Astrocyte (in vitro differentiated cells and primary cell): ENCODE measurements around the gene ZSWIM8. TPM values are rescaled to one million over a fixed set of nuclear protein-coding genes. Genes with fewer than 3 reads are reported as not detected.
A peak's percentile ranks its signal among the peaks of the same experiment; 100 is the strongest.

Source experiments
- DNase-seq: peaks from one replicate; pipeline ENCODE4 v3.0.0-alpha.2; 2010; ENCODE audit warnings: low read depth
- FAIRE-seq: peaks from 2 replicates; lab custom pipeline; 2011; peaks lifted over from hg19 to GRCh38; lab: Jason Lieb, UNC
- H2AFZ ChIP-seq: 2 replicates; pipeline ENCODE4 v1.6.0; 2012; ENCODE audit warnings: low read depth, low read length, inconsistent platforms
- H3K27ac ChIP-seq: 2 replicates; pipeline ENCODE4 v1.5.1; 2011; ENCODE audit warnings: low read depth, low read length, inconsistent platforms
- H3K27me3 ChIP-seq: 2 replicates; pipeline ENCODE4 v1.6.0; 2011; ENCODE audit warnings: low read length, inconsistent platforms; ENCODE audit not compliant: insufficient read depth
- H3K36me3 ChIP-seq: 2 replicates; pipeline ENCODE4 v1.5.1; 2011; ENCODE audit warnings: low read length, inconsistent platforms; ENCODE audit not compliant: insufficient read depth
- H3K4me1 ChIP-seq: 2 replicates; pipeline ENCODE4 v1.5.1; 2011; ENCODE audit warnings: low read length, inconsistent platforms; ENCODE audit not compliant: insufficient read depth
- H3K4me2 ChIP-seq: 2 replicates; pipeline ENCODE4 v1.6.0; 2012; ENCODE audit warnings: low read length, inconsistent platforms
- H3K4me3 ChIP-seq: 2 replicates; pipeline ENCODE4 v1.5.1; 2011; ENCODE audit warnings: low read depth, mild to moderate bottlenecking, low read length, inconsistent platforms; ENCODE audit not compliant: insufficient read depth
- H3K79me2 ChIP-seq: 2 replicates; pipeline ENCODE4 v1.6.0; 2012; ENCODE audit warnings: mild to moderate bottlenecking, low read length, inconsistent platforms; ENCODE audit not compliant: insufficient read depth
- H3K9ac ChIP-seq: 2 replicates; pipeline ENCODE4 v1.6.0; 2012; ENCODE audit warnings: mild to moderate bottlenecking, low read length, inconsistent platforms
- H3K9me3 ChIP-seq: 2 replicates; pipeline ENCODE4 v1.5.1; 2012; ENCODE audit warnings: low read depth, mild to moderate bottlenecking, low read length, inconsistent platforms; ENCODE audit not compliant: insufficient read depth
- H4K20me1 ChIP-seq: 2 replicates; pipeline ENCODE4 v1.6.0; 2012; ENCODE audit warnings: low read length, inconsistent platforms; ENCODE audit not compliant: insufficient read depth
- H3K27ac Mint-ChIP-seq: one replicate; pipeline ENCODE4 v1.8.0; 2021; ENCODE audit warnings: mild to moderate bottlenecking, mixed read lengths; ENCODE audit not compliant: unreplicated experiment
- H3K27me3 Mint-ChIP-seq: one replicate; pipeline ENCODE4 v1.8.0; 2021; ENCODE audit warnings: low read depth, mixed read lengths; ENCODE audit not compliant: unreplicated experiment
- H3K36me3 Mint-ChIP-seq: one replicate; pipeline ENCODE4 v1.8.0; 2021; ENCODE audit warnings: low read depth, mixed read lengths; ENCODE audit not compliant: unreplicated experiment
- H3K4me1 Mint-ChIP-seq: one replicate; pipeline ENCODE4 v1.8.0; 2021; ENCODE audit warnings: low read depth, mixed read lengths; ENCODE audit not compliant: unreplicated experiment
- H3K4me3 Mint-ChIP-seq: one replicate; pipeline ENCODE4 v1.8.0; 2021; ENCODE audit warnings: mild to moderate bottlenecking, moderate library complexity, mixed read lengths; ENCODE audit not compliant: unreplicated experiment
- H3K9me3 Mint-ChIP-seq: one replicate; pipeline ENCODE4 v1.8.0; 2021; ENCODE audit warnings: mild to moderate bottlenecking, mixed read lengths; ENCODE audit not compliant: unreplicated experiment
- EZH2 ChIP-seq: IDR thresholded peaks from 2 replicates; pipeline ENCODE4 v1.6.1; 2012; ENCODE audit warnings: mild to moderate bottlenecking, low read length, inconsistent platforms; ENCODE audit not compliant: insufficient read depth
- total RNA-seq: library from RNA; stranded (reverse); gene quantifications from 2 replicates; pipeline ENCODE4 v1.2.1, GENCODE V29; 2021
- TF ChIP-seq, protein P1 (sequence below): IDR thresholded peaks from 2 replicates; pipeline ENCODE4 v1.5.1; 2011; ENCODE audit warnings: low read depth, mild to moderate bottlenecking, inconsistent platforms, low read length, moderate library complexity; ENCODE audit not compliant: insufficient read depth

The ZSWIM8 gene
- total RNA-seq, 1 donor from 2014 or later, result 70.2 TPM

DNA sequence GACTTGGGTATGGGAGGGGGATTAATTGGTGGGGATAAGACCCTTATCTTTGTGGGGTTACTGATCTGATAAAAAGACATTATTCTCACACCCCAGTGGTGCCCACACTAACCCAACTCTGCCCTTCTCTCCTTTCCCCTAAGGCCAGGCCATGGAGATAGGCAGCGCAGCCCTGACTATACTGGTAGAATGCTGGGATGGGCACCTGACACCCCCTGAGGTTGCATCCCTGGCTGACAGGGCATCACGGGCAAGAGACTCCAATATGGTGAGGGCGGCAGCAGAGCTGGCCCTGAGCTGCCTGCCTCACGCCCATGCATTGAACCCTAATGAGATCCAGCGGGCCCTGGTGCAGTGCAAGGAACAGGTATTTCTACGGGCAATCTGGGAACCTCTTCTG is 12.7 kb downstream of the ZSWIM8 start:
- TF ChIP-seq, protein P1, sequence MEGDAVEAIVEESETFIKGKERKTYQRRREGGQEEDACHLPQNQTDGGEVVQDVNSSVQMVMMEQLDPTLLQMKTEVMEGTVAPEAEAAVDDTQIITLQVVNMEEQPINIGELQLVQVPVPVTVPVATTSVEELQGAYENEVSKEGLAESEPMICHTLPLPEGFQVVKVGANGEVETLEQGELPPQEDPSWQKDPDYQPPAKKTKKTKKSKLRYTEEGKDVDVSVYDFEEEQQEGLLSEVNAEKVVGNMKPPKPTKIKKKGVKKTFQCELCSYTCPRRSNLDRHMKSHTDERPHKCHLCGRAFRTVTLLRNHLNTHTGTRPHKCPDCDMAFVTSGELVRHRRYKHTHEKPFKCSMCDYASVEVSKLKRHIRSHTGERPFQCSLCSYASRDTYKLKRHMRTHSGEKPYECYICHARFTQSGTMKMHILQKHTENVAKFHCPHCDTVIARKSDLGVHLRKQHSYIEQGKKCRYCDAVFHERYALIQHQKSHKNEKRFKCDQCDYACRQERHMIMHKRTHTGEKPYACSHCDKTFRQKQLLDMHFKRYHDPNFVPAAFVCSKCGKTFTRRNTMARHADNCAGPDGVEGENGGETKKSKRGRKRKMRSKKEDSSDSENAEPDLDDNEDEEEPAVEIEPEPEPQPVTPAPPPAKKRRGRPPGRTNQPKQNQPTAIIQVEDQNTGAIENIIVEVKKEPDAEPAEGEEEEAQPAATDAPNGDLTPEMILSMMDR, result no peak
- TF ChIP-seq EZH2, result no peak
- no peak for DNase-seq
- Mint-ChIP-seq H3K4me3 (no peak overlapping the region), H3K27ac (no peak overlapping the region), H3K27me3 (no peaks in the 10 kb centered on the region), H3K4me1 (no peaks in the 10 kb centered on the region), H3K9me3 (no peaks in the 10 kb centered on the region), H3K36me3 (peaks cover 35% of the 10 kb centered on the region)
- H3K9ac ChIP-seq, result no peak overlapping the region
- H3K4me2 ChIP-seq, result no peak overlapping the region
- no peak overlapping the region for H3K27ac ChIP-seq
- H3K9me3 ChIP-seq, result no peaks in the 10 kb centered on the region
- H2AFZ ChIP-seq, result no peak overlapping the region
- no peaks in the 10 kb centered on the region for H3K79me2 ChIP-seq
- H3K36me3 ChIP-seq, result peaks cover 46% of the 10 kb centered on the region
- no peak for FAIRE-seq
- peaks cover 28% of the 10 kb centered on the region for H4K20me1 ChIP-seq
- H3K27me3 ChIP-seq, result no peaks in the 10 kb centered on the region
- no peaks in the 10 kb centered on the region for H3K4me1 ChIP-seq
- H3K4me3 ChIP-seq, result no peak overlapping the region

DNA sequence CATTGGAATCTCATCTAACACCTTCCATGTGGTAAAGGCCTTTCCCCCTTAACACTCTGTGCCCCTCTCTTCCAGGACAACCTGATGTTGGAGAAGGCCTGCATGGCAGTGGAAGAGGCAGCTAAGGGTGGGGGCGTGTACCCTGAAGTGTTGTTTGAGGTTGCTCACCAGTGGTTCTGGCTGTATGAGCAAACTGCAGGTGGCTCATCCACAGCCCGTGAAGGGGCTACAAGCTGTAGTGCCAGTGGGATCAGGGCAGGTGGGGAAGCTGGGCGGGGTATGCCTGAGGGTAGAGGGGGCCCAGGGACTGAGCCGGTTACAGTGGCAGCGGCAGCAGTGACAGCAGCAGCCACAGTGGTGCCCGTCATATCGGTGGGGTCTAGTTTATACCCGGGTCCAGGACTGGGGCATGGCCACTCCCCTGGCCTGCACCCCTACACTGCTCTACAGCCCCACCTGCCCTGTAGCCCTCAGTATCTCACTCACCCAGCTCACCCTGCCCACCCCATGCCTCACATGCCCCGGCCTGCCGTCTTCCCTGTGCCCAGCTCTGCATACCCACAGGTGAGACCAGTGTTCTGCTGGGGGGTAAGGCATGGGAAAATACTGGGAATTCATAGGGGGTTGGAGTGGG is 13.6 kb downstream of the ZSWIM8 start:
- H3K27me3 ChIP-seq, result no peaks in the 10 kb centered on the region
- no peak overlapping the region for H3K9ac ChIP-seq
- Mint-ChIP-seq H3K27me3 (no peaks in the 10 kb centered on the region), H3K4me3 (no peak overlapping the region), H3K4me1 (peaks cover 5% of the 10 kb centered on the region), H3K27ac (no peak overlapping the region), H3K36me3 (peaks cover 36% of the 10 kb centered on the region), H3K9me3 (no peaks in the 10 kb centered on the region)
- no peak overlapping the region for H3K4me2 ChIP-seq
- peaks cover 42% of the 10 kb centered on the region for H3K36me3 ChIP-seq
- FAIRE-seq (no peak), DNase-seq (no peak)
- no peak for TF ChIP-seq EZH2
- TF ChIP-seq, protein P1, result no peak
- H3K4me3 ChIP-seq, result no peak overlapping the region
- no peak overlapping the region for H2AFZ ChIP-seq
- H3K27ac ChIP-seq, result no peak overlapping the region
- no peaks in the 10 kb centered on the region for H3K79me2 ChIP-seq
- peaks cover 34% of the 10 kb centered on the region for H4K20me1 ChIP-seq
- H3K9me3 ChIP-seq, result no peaks in the 10 kb centered on the region
- no peaks in the 10 kb centered on the region for H3K4me1 ChIP-seq

DNA sequence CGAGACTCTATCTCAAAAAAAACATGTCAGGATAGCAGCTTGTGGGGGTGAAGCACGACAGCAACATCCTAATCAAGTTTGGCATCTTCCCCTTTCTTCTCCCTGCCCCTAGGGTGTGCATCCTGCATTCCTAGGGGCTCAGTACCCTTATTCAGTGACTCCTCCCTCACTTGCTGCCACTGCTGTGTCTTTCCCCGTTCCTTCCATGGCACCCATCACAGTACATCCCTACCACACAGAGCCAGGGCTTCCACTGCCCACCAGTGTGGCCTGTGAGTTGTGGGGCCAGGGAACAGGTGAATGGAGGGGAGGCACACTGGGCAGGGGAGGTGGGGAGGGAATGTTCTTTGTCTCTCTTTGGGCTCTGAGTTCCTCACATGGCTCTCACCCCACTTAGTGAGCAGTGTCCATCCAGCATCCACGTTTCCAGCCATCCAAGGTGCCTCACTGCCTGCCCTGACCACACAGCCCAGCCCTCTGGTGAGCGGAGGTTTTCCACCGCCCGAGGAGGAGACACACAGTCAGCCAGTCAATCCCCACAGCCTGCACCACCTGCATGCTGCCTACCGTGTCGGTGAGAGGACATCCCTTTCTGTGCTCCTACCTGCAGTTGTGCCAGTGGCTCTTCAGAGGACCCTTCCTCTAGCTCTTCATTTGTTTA is 14.6 kb downstream of the ZSWIM8 start:
- H3K9me3 ChIP-seq, result no peaks in the 10 kb centered on the region
- no peak overlapping the region for H3K4me2 ChIP-seq
- DNase-seq (no peak), FAIRE-seq (no peak)
- peaks cover 34% of the 10 kb centered on the region for H4K20me1 ChIP-seq
- no peak overlapping the region for H3K27ac ChIP-seq
- H3K27me3 Mint-ChIP-seq, result no peaks in the 10 kb centered on the region
- H2AFZ ChIP-seq, result no peak overlapping the region
- no peak overlapping the region for H3K4me3 Mint-ChIP-seq
- peak overlapping the region; percentile 58 for H3K27ac Mint-ChIP-seq
- H3K27me3 ChIP-seq, result no peaks in the 10 kb centered on the region
- H3K79me2 ChIP-seq, result no peaks in the 10 kb centered on the region
- no peak for TF ChIP-seq EZH2
- TF ChIP-seq, protein P1, result no peak
- H3K9me3 Mint-ChIP-seq, result no peaks in the 10 kb centered on the region
- peaks cover 33% of the 10 kb centered on the region for H3K36me3 ChIP-seq
- H3K4me1 Mint-ChIP-seq, result peaks cover 5% of the 10 kb centered on the region
- H3K36me3 Mint-ChIP-seq, result peaks cover 30% of the 10 kb centered on the region
- no peak overlapping the region for H3K9ac ChIP-seq
- no peak overlapping the region for H3K4me3 ChIP-seq
- H3K4me1 ChIP-seq, result no peaks in the 10 kb centered on the region
